ENCODE results near the gene PCBP4.
A peak's percentile ranks its signal among the peaks of the same experiment; 100 is the strongest.

Gene PCBP4

GRCh38 chr3:51982838-51983577 lies 15.8 kb upstream of the PCBP4 start, which contains the start of gene ACY1:
ACY1 (plus strand) TSS chr3:51983535; CDS start chr3:51984065, 530 bp downstream.
- H3K9ac ChIP-seq = peak within 1 kb of the TSS; percentile 79
- no peaks in the 10 kb centered on the region for H4K20me1 ChIP-seq (ENCODE audit: insufficient read depth)
- H3K79me2 ChIP-seq (ENCODE audit: insufficient read depth, low read depth) = no peaks in the 10 kb centered on the region
- peak within 1 kb of the TSS; percentile 68 for H3K4me3 ChIP-seq (IDR thresholded peaks at IDR 0.05; ENCODE audit: insufficient read depth, low read depth, low read length)
- no peaks in the 10 kb centered on the region for H3K27me3 ChIP-seq (ENCODE audit: insufficient read depth, low read depth)
- H3K36me3 ChIP-seq (ENCODE audit: insufficient read depth) = no peaks in the 10 kb centered on the region
- H3K27ac ChIP-seq = peak within 1 kb of the TSS; percentile 73
- peak within 1 kb of the TSS; percentile 58 for H2AFZ ChIP-seq (ENCODE audit: low read depth)
- TF ChIP-seq, protein P1, sequence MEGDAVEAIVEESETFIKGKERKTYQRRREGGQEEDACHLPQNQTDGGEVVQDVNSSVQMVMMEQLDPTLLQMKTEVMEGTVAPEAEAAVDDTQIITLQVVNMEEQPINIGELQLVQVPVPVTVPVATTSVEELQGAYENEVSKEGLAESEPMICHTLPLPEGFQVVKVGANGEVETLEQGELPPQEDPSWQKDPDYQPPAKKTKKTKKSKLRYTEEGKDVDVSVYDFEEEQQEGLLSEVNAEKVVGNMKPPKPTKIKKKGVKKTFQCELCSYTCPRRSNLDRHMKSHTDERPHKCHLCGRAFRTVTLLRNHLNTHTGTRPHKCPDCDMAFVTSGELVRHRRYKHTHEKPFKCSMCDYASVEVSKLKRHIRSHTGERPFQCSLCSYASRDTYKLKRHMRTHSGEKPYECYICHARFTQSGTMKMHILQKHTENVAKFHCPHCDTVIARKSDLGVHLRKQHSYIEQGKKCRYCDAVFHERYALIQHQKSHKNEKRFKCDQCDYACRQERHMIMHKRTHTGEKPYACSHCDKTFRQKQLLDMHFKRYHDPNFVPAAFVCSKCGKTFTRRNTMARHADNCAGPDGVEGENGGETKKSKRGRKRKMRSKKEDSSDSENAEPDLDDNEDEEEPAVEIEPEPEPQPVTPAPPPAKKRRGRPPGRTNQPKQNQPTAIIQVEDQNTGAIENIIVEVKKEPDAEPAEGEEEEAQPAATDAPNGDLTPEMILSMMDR (conservative IDR thresholded peaks at IDR 0.05; ENCODE audit: low read depth, low read length) = 0 out of 2 replicates have a peak, but pooled peaks have one; percentile 24
- H3K4me2 ChIP-seq = peak within 1 kb of the TSS; percentile 94
- peaks cover 4% of the 10 kb centered on the region for H3K4me1 ChIP-seq (ENCODE audit: low read depth, poor library complexity, severe bottlenecking)

- TF ChIP-seq, protein P1 (conservative IDR thresholded peaks at IDR 0.05; ENCODE audit: low read depth, low read length) = peak; percentile 51
- H3K27ac ChIP-seq = peak overlapping the region; percentile 73
- no peaks in the 10 kb centered on the region for H4K20me1 ChIP-seq (ENCODE audit: insufficient read depth)
- peak overlapping the region; percentile 94 for H3K4me2 ChIP-seq
- H3K79me2 ChIP-seq (ENCODE audit: insufficient read depth, low read depth) = no peaks in the 10 kb centered on the region
- H3K36me3 ChIP-seq (ENCODE audit: insufficient read depth) = no peaks in the 10 kb centered on the region
- peak overlapping the region; percentile 58 for H2AFZ ChIP-seq (ENCODE audit: low read depth)
- H3K4me1 ChIP-seq (ENCODE audit: low read depth, poor library complexity, severe bottlenecking) = peaks cover 4% of the 10 kb centered on the region
- peak overlapping the region; percentile 79 for H3K9ac ChIP-seq
- H3K27me3 ChIP-seq (ENCODE audit: insufficient read depth, low read depth) = no peaks in the 10 kb centered on the region
- H3K4me3 ChIP-seq (IDR thresholded peaks at IDR 0.05; ENCODE audit: insufficient read depth, low read depth, low read length) = peak overlapping the region; percentile 68
These were observed 15.1 kb upstream of the PCBP4 start for GRCh38 chr3:51982352-51982837.

GRCh38 chr3:51980253-51980652 lies 13.0 kb upstream of the PCBP4 start:
- H3K4me3 ChIP-seq (IDR thresholded peaks at IDR 0.05; ENCODE audit: insufficient read depth, low read depth, low read length) = no peak overlapping the region
- no peak overlapping the region for H3K27ac ChIP-seq
- H4K20me1 ChIP-seq (ENCODE audit: insufficient read depth) = no peaks in the 10 kb centered on the region
- no peaks in the 10 kb centered on the region for H3K27me3 ChIP-seq (ENCODE audit: insufficient read depth, low read depth)
- TF ChIP-seq, protein P1 (conservative IDR thresholded peaks at IDR 0.05; ENCODE audit: low read depth, low read length) = no peak
- H3K4me2 ChIP-seq = no peak overlapping the region
- H2AFZ ChIP-seq (ENCODE audit: low read depth) = no peak overlapping the region
- no peak overlapping the region for H3K9ac ChIP-seq
- no peaks in the 10 kb centered on the region for H3K79me2 ChIP-seq (ENCODE audit: insufficient read depth, low read depth)
- H3K4me1 ChIP-seq (ENCODE audit: low read depth, poor library complexity, severe bottlenecking) = peaks cover 8% of the 10 kb centered on the region
- no peaks in the 10 kb centered on the region for H3K36me3 ChIP-seq (ENCODE audit: insufficient read depth)

DNA sequence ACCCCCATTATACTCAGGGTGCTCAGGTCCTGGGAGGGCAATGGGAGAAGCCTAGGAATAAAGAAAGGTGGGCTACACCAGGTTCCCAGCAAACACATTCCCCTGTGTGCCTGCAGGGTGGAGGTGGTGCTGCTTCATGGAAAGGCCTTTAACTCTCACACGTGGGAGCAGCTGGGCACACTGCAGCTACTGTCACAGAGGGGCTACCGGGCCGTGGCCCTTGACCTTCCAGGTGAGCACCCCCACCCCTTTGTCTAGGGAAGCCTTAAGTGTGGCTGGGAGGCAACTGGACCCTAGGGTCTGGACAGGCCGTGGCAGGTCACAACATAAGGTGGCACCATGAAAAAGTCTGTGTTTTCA lies 10.9 kb upstream of the PCBP4 start:
- peaks cover 15% of the 10 kb centered on the region for H3K4me1 ChIP-seq (ENCODE audit: low read depth, poor library complexity, severe bottlenecking)
- H4K20me1 ChIP-seq (ENCODE audit: insufficient read depth) = no peaks in the 10 kb centered on the region
- no peak overlapping the region for H3K27ac ChIP-seq

More for the DNA sequence above, 10.9 kb upstream of the PCBP4 start:
- Histone ChIP-seq H3K4me3 (IDR thresholded peaks at IDR 0.05; ENCODE audit: insufficient read depth, low read depth, low read length) (no peak overlapping the region), H3K27me3 (ENCODE audit: insufficient read depth, low read depth) (no peaks in the 10 kb centered on the region), H3K36me3 (ENCODE audit: insufficient read depth) (no peaks in the 10 kb centered on the region), H3K79me2 (ENCODE audit: insufficient read depth, low read depth) (0 out of 2 replicates have a peak, but pooled peaks cover 5% of the 10 kb centered on the region), H3K9ac (no peak overlapping the region), H2AFZ (ENCODE audit: low read depth) (no peak overlapping the region), H3K4me2 (no peak overlapping the region)
- TF ChIP-seq, protein P1 (conservative IDR thresholded peaks at IDR 0.05; ENCODE audit: low read depth, low read length) = no peak
